ENCODE data around the gene TNFRSF14. TPM values are rescaled to one million over a fixed set of nuclear protein-coding genes. Genes with fewer than 3 reads are reported as not detected.
"Not testable (repeated sequence)": the region's sequence is repeated elsewhere in the genome, so short reads cannot be mapped to it uniquely, and the experiment has no call there.

TNFRSF14 gene
- total and polyA plus RNA-seq, 9 of the 15 experiments (the other 6 are each of a cell fraction or from before 2014, with no cell fraction given): 0.11 to 2.3 (median 0.68) TPM; not detected in 2

GRCh38 chr1:2568187-2568816 is 12.1 kb downstream of the TNFRSF14 start:
- H3K4me1 ChIP-seq (replicated peaks in 1 of 2; ENCODE audit: control insufficient read depth in 2 of 2, insufficient read depth in 2 of 2, low read length in 2 of 2): peaks cover 0 to 28% of the 10 kb centered on the region in 2 experiments; a peak in 2 of 5 replicates
- POLR2A ChIA-PET; H3K36me3 ChIP-seq (ENCODE audit: control insufficient read depth, insufficient read depth, low read length); H3K9me1 ChIP-seq (ENCODE audit: control insufficient read depth, insufficient read depth, low read length); H3K4me3 ChIP-seq; H3K27ac ChIP-seq (ENCODE audit: extremely low read depth, low read depth, low read length); H3K9me3 ChIP-seq (replicated peaks; ENCODE audit: control insufficient read depth, insufficient read depth, low read depth, low read length); H2AFZ ChIP-seq (ENCODE audit: low read depth, low read length); CTCF ChIA-PET (ENCODE audit: low intra/inter-chr PET ratio); H3K9ac ChIP-seq (ENCODE audit: insufficient read depth in 1 of 2, low read depth in 2 of 2, low read length in 2 of 2); BruUV-seq (replicated peaks); H3K79me2 ChIP-seq (ENCODE audit: control insufficient read depth, insufficient read depth, low read length); intact Hi-C loops (cut with micrococcal nuclease); FAIRE-seq; H3K4me2 ChIP-seq (ENCODE audit: insufficient read depth, low read length); in situ Hi-C loops (cut with MboI); ATAC-seq; DNase-seq (ENCODE audit: extremely low read depth in 1 of 4, low spot score in 3 of 4); H4K20me1 ChIP-seq (replicated peaks; ENCODE audit: control insufficient read depth, insufficient read depth, low read length): not testable (repeated sequence)
- 0% methylated on average over 6 of the region's 17 CpGs for WGBS (ENCODE audit: insufficient coverage, low coverage, missing lambda C conversion rate)
- peaks cover 45 to 67% of the 10 kb centered on the region in 2 experiments for H3K27me3 ChIP-seq (ENCODE audit: control insufficient read depth in 2 of 2, insufficient read depth in 2 of 2, low read length in 2 of 2)

GRCh38 chr1:2569060-2569459 is 12.9 kb downstream of the TNFRSF14 start:
- ChIA-PET POLR2A (no interaction called here), CTCF (ENCODE audit: low intra/inter-chr PET ratio) (no interaction called here)
- Histone ChIP-seq H3K4me1 (replicated peaks in 1 of 2; ENCODE audit: control insufficient read depth in 2 of 2, insufficient read depth in 2 of 2, low read length in 2 of 2) (peaks cover 0 to 25% of the 10 kb centered on the region in 2 experiments; a peak in 2 of 5 replicates), H4K20me1 (replicated peaks; ENCODE audit: control insufficient read depth, insufficient read depth, low read length) (no peaks in the 10 kb centered on the region), H3K9me3 (replicated peaks; ENCODE audit: control insufficient read depth, insufficient read depth, low read depth, low read length) (peaks cover 10% of the 10 kb centered on the region), H3K9me1 (ENCODE audit: control insufficient read depth, insufficient read depth, low read length) (no peaks in the 10 kb centered on the region), H3K27me3 (ENCODE audit: control insufficient read depth in 2 of 2, insufficient read depth in 2 of 2, low read length in 2 of 2) (peaks cover 50 to 64% of the 10 kb centered on the region in 2 experiments), H3K27ac (ENCODE audit: extremely low read depth, low read depth, low read length) (no peak overlapping the region), H3K4me3 (no peak overlapping the region), H3K36me3 (ENCODE audit: control insufficient read depth, insufficient read depth, low read length) (no peaks in the 10 kb centered on the region), H2AFZ (ENCODE audit: low read depth, low read length) (no peak overlapping the region), H3K79me2 (ENCODE audit: control insufficient read depth, insufficient read depth, low read length) (no peaks in the 10 kb centered on the region), H3K4me2 (ENCODE audit: insufficient read depth, low read length) (no peak overlapping the region), H3K9ac (ENCODE audit: insufficient read depth in 1 of 2, low read depth in 2 of 2, low read length in 2 of 2) (no peak overlapping the region)
- TF ChIP-seq DDX20 (tag; IDR thresholded peaks at IDR 0.05; ENCODE audit: low read depth): no peak
- no peak for TF ChIP-seq ZFP30 (CRISPR knock-in tag; IDR thresholded peaks at IDR 0.05; ENCODE audit: borderline replicate concordance)
- no peak for TF ChIP-seq NCOA2 (IDR thresholded peaks at IDR 0.05; ENCODE audit: partially characterized antibody in 2 of 2)
- TF ChIP-seq FOXJ2 (tag; IDR thresholded peaks at IDR 0.05): no peak
- no peak for TF ChIP-seq HSF4 (CRISPR knock-in tag; IDR thresholded peaks at IDR 0.05; ENCODE audit: borderline replicate concordance)
- no peak for TF ChIP-seq ZBTB34 (CRISPR knock-in tag; IDR thresholded peaks at IDR 0.05)
- TF ChIP-seq ZNF347 (CRISPR knock-in tag; IDR thresholded peaks at IDR 0.05; ENCODE audit: low read depth): no peak
- FAIRE-seq (no peak), DNase-seq (ENCODE audit: extremely low read depth in 1 of 4, low spot score in 3 of 4) (no peak), ATAC-seq (no peak)
- intact Hi-C loops (cut with micrococcal nuclease) (no loop called here), in situ Hi-C loops (cut with MboI) (no loop called here)
- BruUV-seq (replicated peaks): no TSS peak
- WGBS (ENCODE audit: insufficient coverage, low coverage, missing lambda C conversion rate): 9% methylated on average over 13 of the region's 17 CpGs

- FAIRE-seq: not testable (repeated sequence)
- WGBS (ENCODE audit: insufficient coverage, low coverage, missing lambda C conversion rate): 8% methylated on average over 13 of the region's 13 CpGs
- ATAC-seq: 0 out of 3 replicates have a peak, but pooled peaks have one; percentile 9
Measured at GRCh38 chr1:2569703-2570102, 13.5 kb downstream of the TNFRSF14 start.

More at GRCh38 chr1:2569703-2570102, 13.5 kb downstream of the TNFRSF14 start:
- Histone ChIP-seq H3K27me3 (ENCODE audit: control insufficient read depth in 2 of 2, insufficient read depth in 2 of 2, low read length in 2 of 2) (peaks cover 51 to 64% of the 10 kb centered on the region in 2 experiments), H3K4me1 (replicated peaks in 1 of 2; ENCODE audit: control insufficient read depth in 2 of 2, insufficient read depth in 2 of 2, low read length in 2 of 2) (peaks cover 0 to 20% of the 10 kb centered on the region in 2 experiments; a peak in 2 of 5 replicates)
- H3K27ac ChIP-seq (ENCODE audit: extremely low read depth, low read depth, low read length); H3K36me3 ChIP-seq (ENCODE audit: control insufficient read depth, insufficient read depth, low read length); DNase-seq (ENCODE audit: extremely low read depth in 1 of 4, low spot score in 3 of 4); in situ Hi-C loops (cut with MboI); H3K4me2 ChIP-seq (ENCODE audit: insufficient read depth, low read length); CTCF ChIA-PET (ENCODE audit: low intra/inter-chr PET ratio); H4K20me1 ChIP-seq (replicated peaks; ENCODE audit: control insufficient read depth, insufficient read depth, low read length); H2AFZ ChIP-seq (ENCODE audit: low read depth, low read length); H3K79me2 ChIP-seq (ENCODE audit: control insufficient read depth, insufficient read depth, low read length); H3K9me3 ChIP-seq (replicated peaks; ENCODE audit: control insufficient read depth, insufficient read depth, low read depth, low read length); H3K9me1 ChIP-seq (ENCODE audit: control insufficient read depth, insufficient read depth, low read length); H3K4me3 ChIP-seq; H3K9ac ChIP-seq (ENCODE audit: insufficient read depth in 1 of 2, low read depth in 2 of 2, low read length in 2 of 2); BruUV-seq (replicated peaks); intact Hi-C loops (cut with micrococcal nuclease): not testable (repeated sequence)
- POLR2A ChIA-PET: interaction anchor here (1.4 kb wide), 1 partner anchor 8 kb away, joined by 4 read pairs; no protein-coding TSS in a partner anchor
